ENCODE measurements around the gene LUC7L. TPM values are rescaled to one million over a fixed set of nuclear protein-coding genes. Genes with fewer than 3 reads are reported as not detected.

LUC7L gene
- total RNA-seq, 1 experiment from 2014 or later = 137 TPM

DNA sequence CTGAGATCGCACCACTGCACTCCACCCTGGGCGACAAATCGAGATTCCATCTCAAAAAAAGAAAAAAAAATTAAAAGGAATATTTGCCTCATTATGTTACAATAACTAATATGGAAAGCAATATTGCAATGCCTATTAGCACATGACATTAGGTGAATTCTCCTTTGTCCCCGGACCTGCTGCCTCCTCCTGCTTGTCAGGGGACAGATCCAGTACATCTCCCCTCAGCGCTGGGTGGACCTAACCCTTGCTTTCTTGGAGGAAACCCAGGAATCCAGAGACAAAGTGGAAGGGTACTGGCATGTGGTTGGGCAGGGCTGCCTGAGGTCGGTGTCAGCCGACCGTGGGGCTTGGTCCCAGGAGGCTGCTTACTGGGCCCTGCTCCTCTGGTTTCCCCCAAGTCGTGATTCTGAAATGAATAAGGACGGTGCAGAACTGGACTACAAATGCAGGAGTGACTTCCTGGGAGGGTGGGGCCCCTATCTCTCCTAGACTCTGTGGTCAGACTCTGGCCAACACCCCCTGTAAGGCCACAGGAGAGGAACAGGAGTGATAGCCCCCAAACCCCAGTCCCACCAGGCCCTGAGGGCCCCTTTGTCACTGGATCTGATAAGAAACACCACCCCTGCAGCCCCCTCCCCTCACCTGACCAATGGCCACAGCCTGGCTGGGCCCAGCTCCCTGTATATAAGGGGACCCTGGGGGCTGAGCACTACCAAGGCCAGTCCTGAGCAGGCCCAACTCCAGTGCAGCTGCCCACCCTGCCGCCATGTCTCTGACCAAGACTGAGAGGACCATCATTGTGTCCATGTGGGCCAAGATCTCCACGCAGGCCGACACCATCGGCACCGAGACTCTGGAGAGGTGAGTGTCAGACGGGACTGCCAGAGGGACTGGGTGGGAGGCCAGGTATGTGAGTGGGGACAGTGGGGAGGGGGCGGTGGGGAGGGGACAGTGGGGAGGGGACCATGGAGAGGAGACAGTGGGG is 76.8 kb downstream of the LUC7L start, which contains the start of gene HBZ:
TSS of gene HBZ (plus strand) at position 504 of the 988 bp plus-strand sequence. CDS start at position 770, 266 bp downstream.
- no peak within 1 kb of the TSS for H2BK5ac ChIP-seq (ENCODE audit: insufficient read length, low read length)
- no peaks in the 10 kb centered on the region for H3K4me1 ChIP-seq (ENCODE audit: insufficient read depth, low read length)
- peaks cover 7% of the 10 kb centered on the region for H3K23me2 ChIP-seq (ENCODE audit: insufficient read length, low read depth, low read length, poor library complexity, severe bottlenecking)
- H3K4ac ChIP-seq (ENCODE audit: low read depth, low read length) = no peak within 1 kb of the TSS
- DNase-seq = no peak
- Mint-ChIP-seq H3K27ac (no peak within 1 kb of the TSS), H3K4me3 (peak within 1 kb of the TSS; percentile 34 to 69; a peak in 3 of 5 replicates), H3K27me3 (ENCODE audit: low read depth) (peaks cover 80% of the 10 kb centered on the region), H3K9me3 (peaks cover 5 to 9% of the 10 kb centered on the region in 2 experiments; a peak in 3 of 5 replicates), H3K4me1 (peaks cover 5% of the 10 kb centered on the region in 2 experiments), H3K36me3 (ENCODE audit: insufficient read depth in 1 of 3, low read depth in 3 of 3) (no peaks in the 10 kb centered on the region)
- no peaks in the 10 kb centered on the region for H3K79me2 ChIP-seq (ENCODE audit: insufficient read depth, low read length)
- H4K5ac ChIP-seq (ENCODE audit: insufficient read length, low read depth, low read length) = no peak within 1 kb of the TSS
- H2BK15ac ChIP-seq (ENCODE audit: low read depth, low read length) = no peak within 1 kb of the TSS
- H4K20me1 ChIP-seq (ENCODE audit: control insufficient read depth, insufficient read depth, insufficient read length) = no peaks in the 10 kb centered on the region
- H2BK120ac ChIP-seq (ENCODE audit: low read depth, low read length, poor library complexity, severe bottlenecking) = no peak within 1 kb of the TSS
- no peak within 1 kb of the TSS for H3K56ac ChIP-seq (ENCODE audit: insufficient read length, low read depth, low read length)
- TF ChIP-seq, protein P1, sequence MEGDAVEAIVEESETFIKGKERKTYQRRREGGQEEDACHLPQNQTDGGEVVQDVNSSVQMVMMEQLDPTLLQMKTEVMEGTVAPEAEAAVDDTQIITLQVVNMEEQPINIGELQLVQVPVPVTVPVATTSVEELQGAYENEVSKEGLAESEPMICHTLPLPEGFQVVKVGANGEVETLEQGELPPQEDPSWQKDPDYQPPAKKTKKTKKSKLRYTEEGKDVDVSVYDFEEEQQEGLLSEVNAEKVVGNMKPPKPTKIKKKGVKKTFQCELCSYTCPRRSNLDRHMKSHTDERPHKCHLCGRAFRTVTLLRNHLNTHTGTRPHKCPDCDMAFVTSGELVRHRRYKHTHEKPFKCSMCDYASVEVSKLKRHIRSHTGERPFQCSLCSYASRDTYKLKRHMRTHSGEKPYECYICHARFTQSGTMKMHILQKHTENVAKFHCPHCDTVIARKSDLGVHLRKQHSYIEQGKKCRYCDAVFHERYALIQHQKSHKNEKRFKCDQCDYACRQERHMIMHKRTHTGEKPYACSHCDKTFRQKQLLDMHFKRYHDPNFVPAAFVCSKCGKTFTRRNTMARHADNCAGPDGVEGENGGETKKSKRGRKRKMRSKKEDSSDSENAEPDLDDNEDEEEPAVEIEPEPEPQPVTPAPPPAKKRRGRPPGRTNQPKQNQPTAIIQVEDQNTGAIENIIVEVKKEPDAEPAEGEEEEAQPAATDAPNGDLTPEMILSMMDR (conservative IDR thresholded peaks at IDR 0.05) = no peak
- H3K14ac ChIP-seq (ENCODE audit: insufficient read depth, low read length) = no peak within 1 kb of the TSS
- no CpG with 5 or more reads among the region's 17 CpGs for WGBS (ENCODE audit: extremely low coverage, insufficient read length, low lambda C conversion rate)
- no peak within 1 kb of the TSS for H4K8ac ChIP-seq (replicated peaks; ENCODE audit: insufficient read length, low read depth, low read length)
- H3K27me3 ChIP-seq (ENCODE audit: insufficient read depth, low read length) = peaks cover 9% of the 10 kb centered on the region; the same call in 1 of the 2 replicates
- H2AFZ ChIP-seq (ENCODE audit: low read length) = no peak within 1 kb of the TSS
- H3K9me3 ChIP-seq (ENCODE audit: control insufficient read depth, low read depth, low read length) = no peaks in the 10 kb centered on the region
- no peak within 1 kb of the TSS for H3K23ac ChIP-seq (ENCODE audit: insufficient read length, low read depth, low read length)
- no peak within 1 kb of the TSS for H2BK12ac ChIP-seq (ENCODE audit: insufficient read length, low read depth, low read length)
- H3T11ph ChIP-seq (ENCODE audit: low read length) = no peak within 1 kb of the TSS
- H2AK5ac ChIP-seq (ENCODE audit: insufficient read length, low read length) = no peak within 1 kb of the TSS
- H2BK20ac ChIP-seq (ENCODE audit: low read depth, low read length, poor library complexity, severe bottlenecking) = no peak within 1 kb of the TSS
- no peak within 1 kb of the TSS for H3K9ac ChIP-seq (ENCODE audit: extremely low read depth, insufficient read length, low read length)
- no peak within 1 kb of the TSS for H3K18ac ChIP-seq (ENCODE audit: insufficient read length, low read depth, low read length)
- H3K4me2 ChIP-seq (ENCODE audit: insufficient read depth, insufficient read length, low read length) = no peak within 1 kb of the TSS
- H4K91ac ChIP-seq (ENCODE audit: insufficient read length, low read depth, low read length) = no peak within 1 kb of the TSS
- no peak within 1 kb of the TSS for H3K27ac ChIP-seq (ENCODE audit: insufficient read length, low read depth, low read length)
- H3K79me1 ChIP-seq (ENCODE audit: insufficient read depth, low read depth, low read length, poor library complexity, severe bottlenecking) = no peaks in the 10 kb centered on the region
